Activated CD4-positive, alpha-beta T cell treated with anti-CD3 and anti-CD28 coated beads for 24 hours (primary cell): ENCODE data around the gene NRXN3.

Source experiments
- DNase-seq, 2 donors: peaks; one replicate each; pipeline ENCODE4 v3.0.0-alpha.2; 2020; ENCODE audit warnings: low read depth in 2 of 2

NRXN3 gene

GRCh38 chr14:79602742-79603141 is 1432.6 kb downstream of the NRXN3 start:
- DNase-seq, result no peak

- no peak for DNase-seq
These were observed 1435.7 kb downstream of the NRXN3 start for GRCh38 chr14:79605849-79606248.

- no peak for DNase-seq
These were observed 1438.3 kb downstream of the NRXN3 start for GRCh38 chr14:79608446-79608845.

DNA sequence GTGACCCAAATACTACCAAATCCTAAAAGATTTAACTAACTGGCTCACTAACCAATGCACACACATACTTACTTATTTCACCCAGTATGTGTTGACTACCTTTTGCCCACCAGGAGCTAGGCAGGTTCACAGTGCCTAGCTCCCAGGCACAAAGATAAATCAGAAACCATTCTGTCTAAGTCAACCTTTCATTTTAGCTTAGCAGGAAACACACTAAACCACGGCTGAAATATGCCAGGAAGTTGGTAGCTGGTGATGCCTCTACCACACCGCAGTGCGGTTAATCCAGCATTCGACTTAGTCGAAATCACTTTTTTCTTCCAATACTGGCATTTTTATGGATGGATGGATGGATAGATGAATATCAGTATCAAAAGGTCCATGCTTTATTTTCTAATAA is 1443.5 kb downstream of the NRXN3 start:
- DNase-seq, result no peak

DNA sequence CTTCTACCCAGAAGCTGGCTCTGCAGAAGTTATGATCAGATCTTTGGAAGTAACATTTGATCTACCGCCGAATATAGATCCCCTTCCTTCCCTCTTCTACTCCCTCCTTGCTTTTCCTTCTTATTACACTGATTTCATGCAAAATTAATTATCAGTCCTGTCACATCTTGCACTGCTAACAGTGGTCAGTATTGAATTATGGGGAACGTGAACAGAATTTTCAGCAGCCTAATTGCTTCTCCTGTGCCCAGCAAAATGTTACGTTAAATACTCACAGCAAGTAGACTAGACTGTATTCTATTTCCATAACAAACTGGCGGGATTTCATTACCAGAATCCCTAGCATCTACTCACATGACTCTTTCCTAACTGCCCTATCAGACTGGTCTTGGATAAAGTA is 1444.3 kb downstream of the NRXN3 start:
- no peak for DNase-seq

DNA sequence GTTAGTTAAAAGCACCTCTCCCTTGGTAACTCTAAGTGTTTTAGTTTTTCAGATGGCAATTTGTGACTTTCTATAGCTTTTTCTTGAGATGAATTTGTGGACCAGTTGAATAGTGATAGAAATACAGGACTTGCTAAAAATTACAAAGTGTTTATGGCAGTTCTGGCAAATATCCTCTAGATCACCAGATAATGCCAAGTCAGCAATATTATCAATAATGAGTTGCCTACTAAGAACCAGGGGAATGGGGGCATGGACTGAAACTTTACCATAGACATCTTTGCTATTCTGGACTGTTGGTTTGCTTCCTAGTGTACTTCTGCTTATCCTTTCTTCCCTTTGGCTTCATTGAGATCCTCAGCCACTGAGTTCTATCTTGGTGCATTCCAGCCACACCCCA is 1456.9 kb downstream of the NRXN3 start:
- DNase-seq, result no peak

GRCh38 chr14:79629411-79630287 is 1459.5 kb downstream of the NRXN3 start:
- no peak for DNase-seq

GRCh38 chr14:79630288-79630960 is 1460.3 kb downstream of the NRXN3 start:
- DNase-seq, result no peak

- DNase-seq, result no peak
These were observed 1461.1 kb downstream of the NRXN3 start for GRCh38 chr14:79631276-79631675.

- DNase-seq, result no peak
These were observed 1468.6 kb downstream of the NRXN3 start for GRCh38 chr14:79638672-79639266.

DNA sequence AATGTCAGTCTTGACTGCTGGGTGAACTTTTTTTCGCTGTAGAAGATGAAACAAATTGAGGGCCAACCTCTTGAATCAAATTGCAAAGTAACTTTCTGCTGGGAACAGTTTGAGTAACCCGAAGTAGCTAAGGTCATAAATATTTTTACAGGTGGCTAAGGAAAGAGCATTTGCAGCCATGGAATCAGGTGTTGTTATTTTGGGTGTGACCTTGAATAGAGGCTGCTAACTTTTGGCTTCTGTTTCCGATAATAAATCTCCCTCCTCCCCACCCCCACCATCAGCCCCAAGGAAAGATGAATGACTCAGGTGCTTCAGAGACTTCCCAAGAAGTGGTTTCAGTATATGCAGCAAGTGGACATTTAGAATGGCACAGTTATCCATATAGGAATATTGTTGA is 1469.4 kb downstream of the NRXN3 start:
- no peak for DNase-seq

GRCh38 chr14:79641371-79641770 is 1471.2 kb downstream of the NRXN3 start:
- no peak for DNase-seq

DNA sequence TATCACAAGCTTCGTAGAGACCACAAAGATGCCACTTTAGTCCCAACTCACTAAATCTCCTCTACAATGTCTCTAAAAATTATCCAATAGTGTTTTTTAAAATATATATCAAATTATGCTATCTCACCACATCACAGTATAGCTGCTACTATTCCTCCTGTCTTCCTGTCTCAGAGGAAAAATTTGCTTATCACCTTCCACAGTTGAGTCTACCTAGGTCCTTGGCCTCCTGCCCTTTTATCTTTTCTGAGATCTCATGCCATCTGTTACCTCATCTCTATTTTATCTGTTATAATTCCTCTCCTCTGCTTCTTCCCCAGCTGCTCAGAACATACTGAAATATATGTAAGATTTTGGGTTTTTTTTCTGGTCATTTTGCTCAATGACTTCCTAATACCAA is 1473.0 kb downstream of the NRXN3 start:
- no peak for DNase-seq

- no peak for DNase-seq
These were observed 1475.7 kb downstream of the NRXN3 start for GRCh38 chr14:79645753-79646362.

- no peak for DNase-seq
These were observed 1479.7 kb downstream of the NRXN3 start for GRCh38 chr14:79649856-79650255.

- no peak for DNase-seq
These were observed 1482.5 kb downstream of the NRXN3 start for GRCh38 chr14:79652513-79653307.

- no peak for DNase-seq
These were observed 1485.9 kb downstream of the NRXN3 start for GRCh38 chr14:79656056-79656455.

GRCh38 chr14:79656496-79656895 is 1486.3 kb downstream of the NRXN3 start:
- no peak for DNase-seq

- no peak for DNase-seq
These were observed 1488.0 kb downstream of the NRXN3 start for GRCh38 chr14:79658221-79658620.

DNA sequence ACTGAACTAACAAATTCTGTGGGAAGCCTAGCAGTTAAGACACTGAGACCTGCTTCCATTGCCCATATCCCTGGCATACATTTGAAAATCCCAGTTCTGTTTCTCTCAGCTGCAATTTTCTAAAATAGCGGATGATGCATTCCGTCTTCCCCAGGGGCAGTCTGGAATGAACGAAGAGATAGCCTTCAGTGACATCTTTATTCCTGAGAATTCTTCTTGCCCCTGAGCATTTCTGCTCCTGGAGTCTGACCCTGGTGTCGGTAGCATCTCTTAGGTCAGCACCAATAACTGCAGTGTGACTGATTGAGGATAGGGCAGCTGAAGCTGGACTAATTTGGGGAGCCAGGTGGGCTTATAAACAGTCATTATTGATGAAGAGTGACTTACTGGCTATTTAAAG is 1488.6 kb downstream of the NRXN3 start:
- no peak for DNase-seq
